Astrocyte (in vitro differentiated cells and primary cell): ENCODE data around the gene MED6. TPM values are rescaled to one million over a fixed set of nuclear protein-coding genes. Genes with fewer than 3 reads are reported as not detected.
A peak's percentile ranks its signal among the peaks of the same experiment; 100 is the strongest.

ENCODE experiments used
- DNase-seq: peaks from one replicate; pipeline ENCODE4 v3.0.0-alpha.2; 2010; ENCODE audit warnings: low read depth
- FAIRE-seq: peaks from 2 replicates; lab custom pipeline; 2011; peaks lifted over from hg19 to GRCh38; lab: Jason Lieb, UNC
- H2AFZ ChIP-seq: 2 replicates; pipeline ENCODE4 v1.6.0; 2012; ENCODE audit warnings: low read depth, low read length, inconsistent platforms
- H3K27ac ChIP-seq: 2 replicates; pipeline ENCODE4 v1.5.1; 2011; ENCODE audit warnings: low read depth, low read length, inconsistent platforms
- H3K27me3 ChIP-seq: 2 replicates; pipeline ENCODE4 v1.6.0; 2011; ENCODE audit warnings: low read length, inconsistent platforms; ENCODE audit not compliant: insufficient read depth
- H3K36me3 ChIP-seq: 2 replicates; pipeline ENCODE4 v1.5.1; 2011; ENCODE audit warnings: low read length, inconsistent platforms; ENCODE audit not compliant: insufficient read depth
- H3K4me1 ChIP-seq: 2 replicates; pipeline ENCODE4 v1.5.1; 2011; ENCODE audit warnings: low read length, inconsistent platforms; ENCODE audit not compliant: insufficient read depth
- H3K4me2 ChIP-seq: 2 replicates; pipeline ENCODE4 v1.6.0; 2012; ENCODE audit warnings: low read length, inconsistent platforms
- H3K4me3 ChIP-seq: 2 replicates; pipeline ENCODE4 v1.5.1; 2011; ENCODE audit warnings: low read depth, mild to moderate bottlenecking, low read length, inconsistent platforms; ENCODE audit not compliant: insufficient read depth
- H3K79me2 ChIP-seq: 2 replicates; pipeline ENCODE4 v1.6.0; 2012; ENCODE audit warnings: mild to moderate bottlenecking, low read length, inconsistent platforms; ENCODE audit not compliant: insufficient read depth
- H3K9ac ChIP-seq: 2 replicates; pipeline ENCODE4 v1.6.0; 2012; ENCODE audit warnings: mild to moderate bottlenecking, low read length, inconsistent platforms
- H3K9me3 ChIP-seq: 2 replicates; pipeline ENCODE4 v1.5.1; 2012; ENCODE audit warnings: low read depth, mild to moderate bottlenecking, low read length, inconsistent platforms; ENCODE audit not compliant: insufficient read depth
- H4K20me1 ChIP-seq: 2 replicates; pipeline ENCODE4 v1.6.0; 2012; ENCODE audit warnings: low read length, inconsistent platforms; ENCODE audit not compliant: insufficient read depth
- H3K27ac Mint-ChIP-seq: one replicate; pipeline ENCODE4 v1.8.0; 2021; ENCODE audit warnings: mild to moderate bottlenecking, mixed read lengths; ENCODE audit not compliant: unreplicated experiment
- H3K27me3 Mint-ChIP-seq: one replicate; pipeline ENCODE4 v1.8.0; 2021; ENCODE audit warnings: low read depth, mixed read lengths; ENCODE audit not compliant: unreplicated experiment
- H3K36me3 Mint-ChIP-seq: one replicate; pipeline ENCODE4 v1.8.0; 2021; ENCODE audit warnings: low read depth, mixed read lengths; ENCODE audit not compliant: unreplicated experiment
- H3K4me1 Mint-ChIP-seq: one replicate; pipeline ENCODE4 v1.8.0; 2021; ENCODE audit warnings: low read depth, mixed read lengths; ENCODE audit not compliant: unreplicated experiment
- H3K4me3 Mint-ChIP-seq: one replicate; pipeline ENCODE4 v1.8.0; 2021; ENCODE audit warnings: mild to moderate bottlenecking, moderate library complexity, mixed read lengths; ENCODE audit not compliant: unreplicated experiment
- H3K9me3 Mint-ChIP-seq: one replicate; pipeline ENCODE4 v1.8.0; 2021; ENCODE audit warnings: mild to moderate bottlenecking, mixed read lengths; ENCODE audit not compliant: unreplicated experiment
- CTCF ChIP-seq: IDR thresholded peaks from 2 replicates; pipeline ENCODE4 v1.5.1; 2011; ENCODE audit warnings: low read depth, mild to moderate bottlenecking, inconsistent platforms, low read length, moderate library complexity; ENCODE audit not compliant: insufficient read depth
- EZH2 ChIP-seq: IDR thresholded peaks from 2 replicates; pipeline ENCODE4 v1.6.1; 2012; ENCODE audit warnings: mild to moderate bottlenecking, low read length, inconsistent platforms; ENCODE audit not compliant: insufficient read depth
- total RNA-seq: library from RNA; stranded (reverse); gene quantifications from 2 replicates; pipeline ENCODE4 v1.2.1, GENCODE V29; 2021

The MED6 gene
- total RNA-seq, 1 donor from 2014 or later: 43.5 TPM

- Histone ChIP-seq H3K9ac (no peak overlapping the region), H3K27ac (no peak overlapping the region), H3K36me3 (peaks cover 35% of the 10 kb centered on the region), H3K79me2 (peaks cover 3% of the 10 kb centered on the region), H4K20me1 (peaks cover 8% of the 10 kb centered on the region), H2AFZ (no peak overlapping the region), H3K9me3 (no peaks in the 10 kb centered on the region), H3K4me1 (no peaks in the 10 kb centered on the region), H3K27me3 (no peaks in the 10 kb centered on the region), H3K4me2 (no peak overlapping the region), H3K4me3 (no peak overlapping the region)
- Mint-ChIP-seq H3K36me3 (peaks cover 8% of the 10 kb centered on the region), H3K9me3 (no peaks in the 10 kb centered on the region), H3K4me3 (no peak overlapping the region), H3K27me3 (no peaks in the 10 kb centered on the region), H3K27ac (no peak overlapping the region), H3K4me1 (peaks cover 3% of the 10 kb centered on the region)
- FAIRE-seq (no peak), DNase-seq (no peak)
- TF ChIP-seq CTCF: no peak
- no peak for TF ChIP-seq EZH2
These were observed 15.2 kb downstream of the MED6 start for GRCh38 chr14:70585231-70585630.

GRCh38 chr14:70576891-70577290, 23.6 kb downstream of the MED6 start:
- no peak overlapping the region for H3K27ac ChIP-seq
- no peak overlapping the region for H3K4me2 ChIP-seq
- Mint-ChIP-seq H3K27ac (no peak overlapping the region), H3K4me3 (no peak overlapping the region), H3K9me3 (no peaks in the 10 kb centered on the region), H3K27me3 (no peaks in the 10 kb centered on the region), H3K4me1 (peaks cover 4% of the 10 kb centered on the region), H3K36me3 (peaks cover 10% of the 10 kb centered on the region)
- no peaks in the 10 kb centered on the region for H3K27me3 ChIP-seq
- H3K4me3 ChIP-seq: no peak overlapping the region
- H3K9ac ChIP-seq: no peak overlapping the region
- FAIRE-seq (peak; percentile 64), DNase-seq (no peak)
- H3K36me3 ChIP-seq: peaks cover 4% of the 10 kb centered on the region
- no peak overlapping the region for H2AFZ ChIP-seq
- H3K4me1 ChIP-seq: no peaks in the 10 kb centered on the region
- no peaks in the 10 kb centered on the region for H3K9me3 ChIP-seq
- TF ChIP-seq EZH2 (no peak), CTCF (no peak)
- H4K20me1 ChIP-seq: no peaks in the 10 kb centered on the region
- no peaks in the 10 kb centered on the region for H3K79me2 ChIP-seq

- Mint-ChIP-seq H3K4me1 (peaks cover 4% of the 10 kb centered on the region), H3K27me3 (no peaks in the 10 kb centered on the region), H3K27ac (no peak overlapping the region), H3K9me3 (no peaks in the 10 kb centered on the region), H3K36me3 (peaks cover 5% of the 10 kb centered on the region), H3K4me3 (no peak overlapping the region)
- no peak overlapping the region for H3K4me2 ChIP-seq
- DNase-seq (no peak), FAIRE-seq (no peak)
- H3K4me3 ChIP-seq: no peak overlapping the region
- H2AFZ ChIP-seq: no peak overlapping the region
- H3K9ac ChIP-seq: no peak overlapping the region
- H3K4me1 ChIP-seq: no peaks in the 10 kb centered on the region
- H3K27ac ChIP-seq: no peak overlapping the region
- H3K9me3 ChIP-seq: no peaks in the 10 kb centered on the region
- no peaks in the 10 kb centered on the region for H3K36me3 ChIP-seq
- no peaks in the 10 kb centered on the region for H3K79me2 ChIP-seq
- peaks cover 20% of the 10 kb centered on the region for H4K20me1 ChIP-seq
- no peak for TF ChIP-seq EZH2
- TF ChIP-seq CTCF: no peak
- no peaks in the 10 kb centered on the region for H3K27me3 ChIP-seq
These were observed 27.4 kb downstream of the MED6 start for GRCh38 chr14:70573050-70573449.
